ENCODE results near the gene TNS1. TPM values are rescaled to one million over a fixed set of nuclear protein-coding genes. Genes with fewer than 3 reads are reported as not detected.

The TNS1 gene
- total RNA-seq, 1 experiment from 2014 or later = 0.49 TPM

DNA sequence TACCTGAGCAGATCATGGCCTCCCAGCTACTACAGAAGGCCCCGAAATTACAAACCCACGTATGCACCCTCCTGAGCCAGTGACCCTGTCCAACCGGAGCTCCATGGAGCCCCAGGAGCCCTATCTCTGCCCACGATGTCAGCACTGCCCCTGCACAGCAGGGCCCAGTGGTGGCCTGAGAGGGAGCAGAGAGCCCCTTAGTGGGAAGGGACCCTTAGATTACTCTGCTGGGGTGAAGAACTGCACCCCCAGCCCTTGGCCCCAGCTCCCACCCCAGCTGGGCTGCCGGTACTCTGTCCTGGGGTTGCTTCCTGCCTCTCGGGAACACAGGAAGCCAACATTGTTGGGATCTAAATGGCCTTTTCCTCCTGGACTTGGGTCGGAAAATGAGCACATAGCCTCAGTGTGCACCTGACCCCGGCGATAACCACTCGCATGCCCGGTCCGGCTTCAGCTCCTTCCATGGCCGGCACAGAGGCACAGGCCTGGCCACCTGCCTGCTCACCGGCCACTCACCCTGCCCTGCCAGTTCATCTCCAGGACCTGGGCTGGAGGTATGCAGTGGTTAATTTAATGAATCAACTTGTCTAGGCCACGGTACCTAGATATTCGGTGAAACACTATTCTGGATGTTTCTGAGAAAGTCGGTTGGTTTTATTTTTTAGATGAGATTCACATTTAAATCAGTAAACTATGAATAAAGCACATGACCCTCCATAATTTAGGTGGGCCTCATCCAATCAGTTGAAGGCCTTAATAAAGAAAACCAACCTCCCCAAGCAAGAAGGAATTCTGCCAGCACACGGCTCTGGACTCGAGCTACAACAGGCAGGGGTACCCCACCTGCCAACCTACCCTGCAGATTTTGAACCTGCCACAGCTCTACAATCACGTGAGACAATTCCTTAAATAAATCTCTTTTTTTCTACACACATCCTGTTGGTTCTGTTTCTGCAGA, 19.2 kb downstream of the TNS1 start:
- Histone ChIP-seq H3K36me3 (ENCODE audit: control insufficient read depth, insufficient read depth, low read length) (no peaks in the 10 kb centered on the region), H3K9me3 (ENCODE audit: control insufficient read depth, insufficient read depth, low read depth, low read length) (no peaks in the 10 kb centered on the region), H3K27me3 (ENCODE audit: control insufficient read depth, insufficient read depth, low read length) (peaks cover 2% of the 10 kb centered on the region; the same call in 1 of the 2 replicates), H3K4me1 (ENCODE audit: control insufficient read depth, insufficient read depth, low read length) (no peaks in the 10 kb centered on the region), H3K4me3 (ENCODE audit: low read depth in 2 of 2, low read length in 2 of 2) (no peak overlapping the region), H3K27ac (ENCODE audit: low read length) (no peak overlapping the region)
- no peak for ATAC-seq
- POLR2A ChIA-PET = no interaction called here
- DNase-seq (ENCODE audit: low read depth, low spot score) = no peak
- intact Hi-C loops (cut with micrococcal nuclease; ENCODE audit: unreplicated experiment) = no loop called here
- in situ Hi-C loops (cut with HindIII; ENCODE audit: low pct_unique_long_range_greater_than_20kb, low sequenced_read_pairs) = no loop called here
- TF ChIP-seq, protein P1, sequence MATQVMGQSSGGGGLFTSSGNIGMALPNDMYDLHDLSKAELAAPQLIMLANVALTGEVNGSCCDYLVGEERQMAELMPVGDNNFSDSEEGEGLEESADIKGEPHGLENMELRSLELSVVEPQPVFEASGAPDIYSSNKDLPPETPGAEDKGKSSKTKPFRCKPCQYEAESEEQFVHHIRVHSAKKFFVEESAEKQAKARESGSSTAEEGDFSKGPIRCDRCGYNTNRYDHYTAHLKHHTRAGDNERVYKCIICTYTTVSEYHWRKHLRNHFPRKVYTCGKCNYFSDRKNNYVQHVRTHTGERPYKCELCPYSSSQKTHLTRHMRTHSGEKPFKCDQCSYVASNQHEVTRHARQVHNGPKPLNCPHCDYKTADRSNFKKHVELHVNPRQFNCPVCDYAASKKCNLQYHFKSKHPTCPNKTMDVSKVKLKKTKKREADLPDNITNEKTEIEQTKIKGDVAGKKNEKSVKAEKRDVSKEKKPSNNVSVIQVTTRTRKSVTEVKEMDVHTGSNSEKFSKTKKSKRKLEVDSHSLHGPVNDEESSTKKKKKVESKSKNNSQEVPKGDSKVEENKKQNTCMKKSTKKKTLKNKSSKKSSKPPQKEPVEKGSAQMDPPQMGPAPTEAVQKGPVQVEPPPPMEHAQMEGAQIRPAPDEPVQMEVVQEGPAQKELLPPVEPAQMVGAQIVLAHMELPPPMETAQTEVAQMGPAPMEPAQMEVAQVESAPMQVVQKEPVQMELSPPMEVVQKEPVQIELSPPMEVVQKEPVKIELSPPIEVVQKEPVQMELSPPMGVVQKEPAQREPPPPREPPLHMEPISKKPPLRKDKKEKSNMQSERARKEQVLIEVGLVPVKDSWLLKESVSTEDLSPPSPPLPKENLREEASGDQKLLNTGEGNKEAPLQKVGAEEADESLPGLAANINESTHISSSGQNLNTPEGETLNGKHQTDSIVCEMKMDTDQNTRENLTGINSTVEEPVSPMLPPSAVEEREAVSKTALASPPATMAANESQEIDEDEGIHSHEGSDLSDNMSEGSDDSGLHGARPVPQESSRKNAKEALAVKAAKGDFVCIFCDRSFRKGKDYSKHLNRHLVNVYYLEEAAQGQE (IDR thresholded peaks at IDR 0.05; ENCODE audit: insufficient read depth in 1 of 2, low read depth in 2 of 2, low read length in 1 of 2) = no peak
- TF ChIP-seq TCF7L2 (IDR thresholded peaks at IDR 0.05; ENCODE audit: low read depth, low read length) = no peak
- TF ChIP-seq, protein P2, sequence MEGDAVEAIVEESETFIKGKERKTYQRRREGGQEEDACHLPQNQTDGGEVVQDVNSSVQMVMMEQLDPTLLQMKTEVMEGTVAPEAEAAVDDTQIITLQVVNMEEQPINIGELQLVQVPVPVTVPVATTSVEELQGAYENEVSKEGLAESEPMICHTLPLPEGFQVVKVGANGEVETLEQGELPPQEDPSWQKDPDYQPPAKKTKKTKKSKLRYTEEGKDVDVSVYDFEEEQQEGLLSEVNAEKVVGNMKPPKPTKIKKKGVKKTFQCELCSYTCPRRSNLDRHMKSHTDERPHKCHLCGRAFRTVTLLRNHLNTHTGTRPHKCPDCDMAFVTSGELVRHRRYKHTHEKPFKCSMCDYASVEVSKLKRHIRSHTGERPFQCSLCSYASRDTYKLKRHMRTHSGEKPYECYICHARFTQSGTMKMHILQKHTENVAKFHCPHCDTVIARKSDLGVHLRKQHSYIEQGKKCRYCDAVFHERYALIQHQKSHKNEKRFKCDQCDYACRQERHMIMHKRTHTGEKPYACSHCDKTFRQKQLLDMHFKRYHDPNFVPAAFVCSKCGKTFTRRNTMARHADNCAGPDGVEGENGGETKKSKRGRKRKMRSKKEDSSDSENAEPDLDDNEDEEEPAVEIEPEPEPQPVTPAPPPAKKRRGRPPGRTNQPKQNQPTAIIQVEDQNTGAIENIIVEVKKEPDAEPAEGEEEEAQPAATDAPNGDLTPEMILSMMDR (IDR thresholded peaks at IDR 0.05) = no peak
- no peak for TF ChIP-seq SIN3A (IDR thresholded peaks at IDR 0.05; ENCODE audit: borderline replicate concordance, insufficient read depth, low read depth, low read length)
- no peak for TF ChIP-seq POLR2AphosphoS5 (IDR thresholded peaks at IDR 0.05; ENCODE audit: low read depth, low read length)
- CTCF ChIA-PET = no interaction called here
- BruUV-seq (replicated peaks) = no TSS peak

DNA sequence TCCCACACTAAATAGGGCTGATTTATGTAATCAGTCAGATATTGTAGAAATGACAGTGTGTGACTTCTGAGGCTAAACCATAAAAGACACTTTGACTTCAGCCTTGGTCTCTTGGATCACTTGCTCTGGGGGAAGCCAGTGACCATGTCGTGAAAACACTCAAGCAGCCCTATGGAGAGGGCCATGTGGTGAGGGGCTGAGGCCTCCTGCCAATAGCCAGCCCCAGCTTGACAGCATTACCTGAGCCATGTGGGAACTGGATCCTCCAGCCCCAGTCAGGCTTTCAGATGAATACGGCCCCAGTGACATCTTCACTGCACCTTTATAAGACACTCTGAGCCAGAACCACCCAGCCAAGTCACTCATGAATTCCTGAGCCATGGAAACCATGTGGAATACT, 20.8 kb downstream of the TNS1 start:
- DNase-seq (ENCODE audit: low read depth, low spot score) (no peak), ATAC-seq (no peak)
- no peaks in the 10 kb centered on the region for H3K4me1 ChIP-seq (ENCODE audit: control insufficient read depth, insufficient read depth, low read length)
- TF ChIP-seq SIN3A (IDR thresholded peaks at IDR 0.05; ENCODE audit: borderline replicate concordance, insufficient read depth, low read depth, low read length) = no peak
- no peak for TF ChIP-seq TCF7L2 (IDR thresholded peaks at IDR 0.05; ENCODE audit: low read depth, low read length)
- no peak for TF ChIP-seq POLR2AphosphoS5 (IDR thresholded peaks at IDR 0.05; ENCODE audit: low read depth, low read length)
- TF ChIP-seq, protein P2 (IDR thresholded peaks at IDR 0.05) = no peak
- TF ChIP-seq, protein P1 (IDR thresholded peaks at IDR 0.05; ENCODE audit: insufficient read depth in 1 of 2, low read depth in 2 of 2, low read length in 1 of 2) = no peak
- no peak overlapping the region for H3K27ac ChIP-seq (ENCODE audit: low read length)
- in situ Hi-C loops (cut with HindIII; ENCODE audit: low pct_unique_long_range_greater_than_20kb, low sequenced_read_pairs) (no loop called here), intact Hi-C loops (cut with micrococcal nuclease; ENCODE audit: unreplicated experiment) (no loop called here)
- H3K9me3 ChIP-seq (ENCODE audit: control insufficient read depth, insufficient read depth, low read depth, low read length) = no peaks in the 10 kb centered on the region
- peaks cover 5% of the 10 kb centered on the region for H3K27me3 ChIP-seq (ENCODE audit: control insufficient read depth, insufficient read depth, low read length)
- no TSS peak for BruUV-seq (replicated peaks)
- POLR2A ChIA-PET = no interaction called here
- no peak overlapping the region for H3K4me3 ChIP-seq (ENCODE audit: low read depth in 2 of 2, low read length in 2 of 2)
- CTCF ChIA-PET = interaction anchor here (0.6 kb wide), 1 partner anchor 197 kb away, joined by 3 read pairs; no protein-coding TSS in a partner anchor
- H3K36me3 ChIP-seq (ENCODE audit: control insufficient read depth, insufficient read depth, low read length) = no peaks in the 10 kb centered on the region

Measured in Panc1 (cell line).